Measurements from ENCODE around the gene TUBGCP6.
A peak's percentile ranks its signal among the peaks of the same experiment; 100 is the strongest.

TUBGCP6 gene

GRCh38 chr22:50247748-50248147 is 2.9 kb upstream of the TUBGCP6 start:
- Histone ChIP-seq H3K9me3 (no peaks in the 10 kb centered on the region), H3K36me3 (peaks cover 14% of the 10 kb centered on the region), H3K4me1 (peaks cover 19% of the 10 kb centered on the region), H3K4me3 (ENCODE audit: low read depth, low read length) (peak overlapping the region; percentile 45), H3K27me3 (no peaks in the 10 kb centered on the region)
- TF ChIP-seq CTCF (IDR thresholded peaks at IDR 0.05; ENCODE audit: low read depth, low read length): no peak
- peak; percentile 92 for DNase-seq

GRCh38 chr22:50246242-50247175 is 1.7 kb upstream of the TUBGCP6 start:
- Histone ChIP-seq H3K4me3 (ENCODE audit: low read depth, low read length) (no peak overlapping the region), H3K9me3 (no peaks in the 10 kb centered on the region), H3K4me1 (peaks cover 17% of the 10 kb centered on the region), H3K36me3 (peaks cover 14% of the 10 kb centered on the region), H3K27me3 (no peaks in the 10 kb centered on the region)
- no peak for DNase-seq
- no peak for TF ChIP-seq CTCF (IDR thresholded peaks at IDR 0.05; ENCODE audit: low read depth, low read length)

- no peak for TF ChIP-seq CTCF (IDR thresholded peaks at IDR 0.05; ENCODE audit: low read depth, low read length)
- H3K4me3 ChIP-seq (ENCODE audit: low read depth, low read length): peak overlapping the region; percentile 94
- H3K27me3 ChIP-seq: no peaks in the 10 kb centered on the region
- H3K36me3 ChIP-seq: peaks cover 14% of the 10 kb centered on the region
- no peak for DNase-seq
- peaks cover 17% of the 10 kb centered on the region for H3K4me1 ChIP-seq
- H3K9me3 ChIP-seq: no peaks in the 10 kb centered on the region
Measured at GRCh38 chr22:50245214-50246072, 620 bp upstream of the TUBGCP6 start.

- DNase-seq: no peak
- Histone ChIP-seq H3K27me3 (no peaks in the 10 kb centered on the region), H3K9me3 (no peaks in the 10 kb centered on the region), H3K4me3 (ENCODE audit: low read depth, low read length) (peak overlapping the region; percentile 94), H3K36me3 (peaks cover 24% of the 10 kb centered on the region), H3K4me1 (peaks cover 14% of the 10 kb centered on the region)
- no peak for TF ChIP-seq CTCF (IDR thresholded peaks at IDR 0.05; ENCODE audit: low read depth, low read length)
Measured at GRCh38 chr22:50243685-50244419, 971 bp downstream of the TUBGCP6 start.

- Histone ChIP-seq H3K9me3 (no peaks in the 10 kb centered on the region), H3K27me3 (no peaks in the 10 kb centered on the region), H3K4me3 (ENCODE audit: low read depth, low read length) (peak overlapping the region; percentile 94), H3K4me1 (peaks cover 2% of the 10 kb centered on the region), H3K36me3 (peaks cover 24% of the 10 kb centered on the region)
- TF ChIP-seq CTCF (IDR thresholded peaks at IDR 0.05; ENCODE audit: low read depth, low read length): 0 out of 2 replicates have a peak, but pooled peaks have one; percentile 2
- no peak for DNase-seq
Measured at GRCh38 chr22:50242406-50242949, 2.3 kb downstream of the TUBGCP6 start.

Data from BE2C (cell line).